Endothelial cell of umbilical vein (primary cell): ENCODE results near the gene PTPN14. TPM values are rescaled to one million over a fixed set of nuclear protein-coding genes. Genes with fewer than 3 reads are reported as not detected.

Source experiments
- BruUV-seq: library from RNA; stranded (reverse); fragments of 400-500 nt; replicated peaks from 2 replicates; lab custom pipeline; 2021; lab: Mats Ljungman, UMichigan
- CTCF ChIA-PET: fragments of 300-600, 350-600 bp; sonication (Branson Sonifier 250); formaldehyde crosslinking; loops from one replicate; lab custom pipeline; 2021; ENCODE audit warnings: antibody characterized with exemption, inconsistent platforms; lab: Charles Lee
- POLR2A ChIA-PET: fragments of 300-600, 350-600 bp; sonication (Branson Sonifier 250); formaldehyde crosslinking; loops from one replicate; lab custom pipeline; 2021; ENCODE audit warnings: antibody characterized with exemption, inconsistent platforms; lab: Charles Lee
- DNase-seq: peaks from one replicate; pipeline ENCODE4 v3.0.0-alpha.2; 2011; ENCODE audit warnings: low read depth, low spot score
- FAIRE-seq: peaks from 2 replicates; lab custom pipeline; 2011; peaks lifted over from hg19 to GRCh38; lab: Jason Lieb, UNC
- H2AFZ ChIP-seq: 2 replicates; pipeline ENCODE4 v1.6.0; 2012; ENCODE audit warnings: low read depth, low read length, control low read depth, inconsistent platforms
- H3K27ac ChIP-seq: 2 replicates; pipeline ENCODE4 v1.5.1; 2011; ENCODE audit warnings: low read depth, mild to moderate bottlenecking, control low read depth, low read length, moderate library complexity; ENCODE audit not compliant: insufficient read depth
- H3K27me3 ChIP-seq, 2 experiments: 2 replicates each; pipeline versions ENCODE4 v1.6.0 to v1.6.1; 2011; ENCODE audit warnings: low read length in 2 of 2, mixed read lengths in 1 of 2; ENCODE audit not compliant: control insufficient read depth in 2 of 2, insufficient read depth in 2 of 2
- H3K36me3 ChIP-seq, 2 experiments: 2 replicates in 1 of 2; 3 replicates in 1 of 2; pipeline ENCODE4 v1.5.1; 2011; ENCODE audit warnings: low read length in 2 of 2, mild to moderate bottlenecking in 1 of 2, moderate library complexity in 1 of 2; ENCODE audit not compliant: control insufficient read depth in 2 of 2, insufficient read depth in 2 of 2; ENCODE audit errors: extremely low read depth in 1 of 2
- H3K4me1 ChIP-seq: 3 replicates; pipeline ENCODE4 v1.5.1; 2011; ENCODE audit warnings: mild to moderate bottlenecking, low read length; ENCODE audit not compliant: control insufficient read depth, insufficient read depth; ENCODE audit errors: extremely low read depth
- H3K4me2 ChIP-seq: 2 replicates; pipeline ENCODE4 v1.6.1; 2011; ENCODE audit warnings: low read length, control low read depth, mixed read lengths; ENCODE audit not compliant: insufficient read depth
- H3K4me3 ChIP-seq, 3 experiments: fragments of 200-600 bp in 1 of 3; sonication (generic), shearing (Covaris generic) in 1 of 3; replicated peaks in 1 of 3; 2 replicates each; pipeline ENCODE4 v1.5.1; 2011 to 2016; ENCODE audit warnings: control low read depth in 3 of 3, low read length in 3 of 3, mild to moderate bottlenecking in 2 of 3, inconsistent platforms in 1 of 3, low read depth in 1 of 3, moderate library complexity in 1 of 3; ENCODE audit not compliant: insufficient read depth in 1 of 3
- H3K79me2 ChIP-seq: 2 replicates; pipeline ENCODE4 v1.6.0; 2012; ENCODE audit warnings: low read length, inconsistent platforms; ENCODE audit not compliant: control insufficient read depth, insufficient read depth
- H3K9ac ChIP-seq: replicated peaks from 2 replicates; pipeline ENCODE3; 2011; ENCODE audit warnings: low read length, control low read depth; ENCODE audit not compliant: insufficient read depth; ENCODE audit errors: extremely low read depth
- H3K9me1 ChIP-seq: replicated peaks from 3 replicates; pipeline ENCODE4 v1.6.0; 2011; ENCODE audit warnings: mild to moderate bottlenecking, low read length; ENCODE audit not compliant: control insufficient read depth, insufficient read depth; ENCODE audit errors: extremely low read depth
- H3K9me3 ChIP-seq: replicated peaks from 2 replicates; pipeline ENCODE4 v1.5.1; 2012; ENCODE audit warnings: low read length, inconsistent platforms; ENCODE audit not compliant: control insufficient read depth, insufficient read depth
- H4K20me1 ChIP-seq: replicated peaks from 2 replicates; pipeline ENCODE3; 2011; ENCODE audit warnings: mild to moderate bottlenecking, low read length; ENCODE audit not compliant: control insufficient read depth, insufficient read depth; ENCODE audit errors: extremely low read depth
- CTCF ChIP-seq, 2 donors: IDR thresholded peaks; 1 replicate in 1 of 2; 2 replicates in 1 of 2; pipeline ENCODE4 v1.5.1; 2011; ENCODE audit warnings: low read length in 2 of 2, mild to moderate bottlenecking in 2 of 2, moderate library complexity in 2 of 2, control low read depth in 1 of 2, inconsistent platforms in 1 of 2, low read depth in 1 of 2; ENCODE audit not compliant: insufficient read depth in 1 of 2; ENCODE audit errors: extremely low read depth in 1 of 2
- EZH2 ChIP-seq: IDR thresholded peaks from 2 replicates; pipeline ENCODE4 v1.6.1; 2012; ENCODE audit warnings: borderline replicate concordance, low read depth, mild to moderate bottlenecking, moderate library complexity, low read length, inconsistent platforms; ENCODE audit not compliant: severe bottlenecking
- FOS ChIP-seq: IDR thresholded peaks from 2 replicates; pipeline ENCODE4 v1.6.1; 2011; ENCODE audit warnings: mild to moderate bottlenecking, low read length, moderate library complexity, borderline replicate concordance; ENCODE audit not compliant: insufficient read depth
- GATA2 ChIP-seq: IDR thresholded peaks from 2 replicates; pipeline ENCODE4 v1.7.0; 2011; ENCODE audit warnings: low read depth, mild to moderate bottlenecking, moderate library complexity, mixed read lengths, low read length; ENCODE audit not compliant: insufficient read length, insufficient read depth
- JUN ChIP-seq: IDR thresholded peaks from 2 replicates; pipeline ENCODE4 v1.6.1; 2011; ENCODE audit warnings: borderline replicate concordance, low read depth; ENCODE audit not compliant: insufficient read length, insufficient read depth
- MAX ChIP-seq: IDR thresholded peaks from 2 replicates; pipeline ENCODE4 v1.6.1; 2011; ENCODE audit not compliant: insufficient read depth, insufficient read length
- MYC ChIP-seq: IDR thresholded peaks from one replicate; pipeline ENCODE4 v1.6.1; 2011; ENCODE audit warnings: mild to moderate bottlenecking, low read depth, low read length
- POLR2A ChIP-seq: IDR thresholded peaks from 2 replicates; pipeline ENCODE4 v1.6.1; 2012; ENCODE audit warnings: low read depth, mild to moderate bottlenecking, control low read depth, low read length
- POLR2AphosphoS5 ChIP-seq: IDR thresholded peaks from 2 replicates; pipeline ENCODE4 v1.6.1; 2012; ENCODE audit warnings: low read depth, mild to moderate bottlenecking, control low read depth, low read length, moderate library complexity; ENCODE audit not compliant: insufficient read depth
- dilution Hi-C: fragments of 300-500 bp; cut with MboI; formaldehyde crosslinking; loops from one replicate; pipeline ENCODE4 v1.15.0; 2019; ENCODE audit warnings: low sequenced_read_pairs; ENCODE audit not compliant: extremely low pct_ligation_motif_present
- intact Hi-C: fragments of 100-400 bp; cut with micrococcal nuclease; formaldehyde crosslinking; loops from one replicate; pipeline ENCODE4 v1.10.0; 2022
- polyA plus RNA-seq, 4 experiments: library from polyadenylated mRNA; depleted of rRNA in 3 of 4; stranded (reverse) in 3 of 4; unstranded in 1 of 4; fragments of >200 nt; gene quantifications; 2 replicates each; pipeline versions ENCODE4 v1.2.1 to v1.2.3, GENCODE V29; 2011 to 2012; ENCODE audit warnings: missing spikeins in 1 of 4
- total RNA-seq: library from RNA; stranded (reverse); gene quantifications from 2 replicates; pipeline ENCODE4 v1.2.3, GENCODE V29; 2021

Gene PTPN14
- total and polyA plus RNA-seq, 2 donors (not counting 3 experiments of a cell fraction or from before 2014, with no cell fraction given), result 18.5 to 93.0 TPM

DNA sequence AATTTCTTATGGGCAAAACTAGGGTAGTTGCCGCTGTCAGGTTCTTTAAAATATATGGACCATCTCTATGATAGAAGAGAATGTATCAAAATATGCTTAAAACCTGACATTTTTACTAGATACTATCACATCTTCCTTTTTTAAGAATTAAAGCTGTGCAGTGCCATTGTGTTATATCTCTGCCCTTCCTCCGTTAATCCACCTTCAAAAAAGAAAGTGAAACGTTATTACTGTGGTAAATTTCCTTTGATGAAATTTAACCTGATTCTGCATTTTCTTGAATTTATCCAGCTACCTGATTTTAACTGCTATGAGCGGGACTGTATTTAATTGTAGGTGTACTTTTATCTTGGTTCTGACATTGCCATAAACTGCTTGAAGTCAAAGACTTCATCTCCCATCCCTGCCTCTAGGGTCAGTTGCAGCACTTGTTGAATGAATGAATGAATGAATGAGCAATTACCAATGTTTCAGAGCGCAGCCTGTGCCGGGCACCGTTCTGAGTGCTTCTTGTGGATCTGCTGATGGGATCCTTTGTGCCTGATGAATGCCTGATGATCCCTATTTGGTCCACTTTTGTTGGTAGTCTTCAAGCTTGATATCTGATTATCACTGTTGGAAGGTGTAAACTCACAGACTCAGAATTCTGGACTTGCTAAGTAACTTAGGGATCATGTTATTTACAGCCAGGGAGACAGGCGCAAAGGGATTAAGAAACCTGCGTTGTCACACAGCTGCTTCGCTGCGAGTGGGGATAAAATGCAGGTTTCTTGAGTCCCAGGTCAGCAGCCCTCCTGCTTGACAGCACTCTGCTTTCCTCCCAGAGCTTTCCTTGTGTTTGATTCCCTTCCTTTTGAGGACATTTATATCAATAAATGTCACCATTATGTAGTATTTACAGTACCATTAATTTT is 240.4 kb downstream of the PTPN14 start:
- CTCF ChIA-PET, result interaction anchor here (0.7 to 10.2 kb wide), 5 partner anchors 13 to 97 kb away, joined by 3 to 85 read pairs (median 3); no protein-coding TSS in a partner anchor
- Histone ChIP-seq H3K4me1 (no peaks in the 10 kb centered on the region), H3K27ac (no peak overlapping the region), H3K36me3 (no peaks in the 10 kb centered on the region), H3K9me3 (no peaks in the 10 kb centered on the region), H3K79me2 (no peaks in the 10 kb centered on the region), H2AFZ (no peak overlapping the region), H3K9me1 (no peaks in the 10 kb centered on the region), H3K4me2 (no peak overlapping the region), H3K4me3 (no peak overlapping the region), H3K27me3 (no peaks in the 10 kb centered on the region), H3K9ac (no peak overlapping the region), H4K20me1 (no peaks in the 10 kb centered on the region)
- FAIRE-seq, result no peak
- DNase-seq, result no peak
- intact Hi-C loops (no loop called here), dilution Hi-C loops (no loop called here)
- no TSS peak for BruUV-seq
- POLR2A ChIA-PET, result no interaction called here
- TF ChIP-seq POLR2AphosphoS5, result no peak
- no peak for TF ChIP-seq JUN
- no peak for TF ChIP-seq GATA2
- TF ChIP-seq MAX, result no peak
- no peak for TF ChIP-seq CTCF (IDR thresholded peaks at IDR 0.05; ENCODE audit: extremely low read depth in 1 of 2, insufficient read depth in 1 of 2, low read depth in 1 of 2, low read length in 2 of 2)
- no peak for TF ChIP-seq POLR2A
- TF ChIP-seq MYC, result no peak
- TF ChIP-seq EZH2, result no peak
- TF ChIP-seq FOS, result no peak
